SKM-1 (cell line): ENCODE results near the gene TMEM74B.

Experiments used
- DNase-seq: peaks from one replicate; lab custom pipeline; 2025; ENCODE audit not compliant: unreplicated experiment; lab: John Stamatoyannopoulos, UW

TMEM74B gene

DNA sequence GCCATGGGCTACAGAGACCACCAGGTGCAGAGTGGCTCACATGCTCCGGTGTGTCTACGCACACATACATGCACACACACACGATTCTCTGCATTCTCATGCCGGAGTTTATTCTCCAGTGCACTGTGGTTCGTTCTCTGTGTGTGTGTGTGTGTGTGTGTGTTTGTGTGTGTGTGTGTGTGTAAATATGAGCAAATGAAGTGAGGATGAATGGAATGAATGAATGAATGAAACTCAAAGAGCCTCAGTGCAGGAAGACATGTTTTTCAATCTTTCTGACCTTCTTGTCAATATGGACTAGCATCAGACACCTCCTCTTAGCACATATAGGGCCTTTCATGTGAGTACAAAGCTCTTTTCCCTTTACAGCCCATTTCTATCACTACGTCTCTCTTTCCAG lies 1.6 kb downstream of the TMEM74B start:
- DNase-seq, result no peak

DNA sequence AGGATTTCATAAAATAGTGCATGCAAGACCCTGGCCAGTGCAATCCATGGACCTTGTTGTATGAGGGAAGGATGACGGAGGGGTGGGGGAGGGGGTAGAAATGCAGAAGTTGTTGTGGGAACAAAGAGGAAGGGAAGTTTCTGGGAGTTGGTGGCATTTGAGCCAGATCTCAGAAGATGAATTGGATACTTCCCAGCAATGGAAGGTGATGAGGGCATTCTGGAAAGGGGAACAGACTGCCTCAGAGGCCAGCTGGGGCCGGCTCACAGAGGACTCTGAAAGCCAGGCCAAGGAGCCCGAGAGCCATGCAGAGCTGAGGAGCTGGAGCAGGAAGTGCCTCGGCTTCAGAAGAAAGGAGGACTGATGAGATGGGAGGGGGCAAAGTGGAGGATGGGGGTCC lies 2.7 kb downstream of the TMEM74B start:
- no peak for DNase-seq

- no peak for DNase-seq
Observed at GRCh38 chr20:1180949-1181348, 3.8 kb downstream of the TMEM74B start.

- DNase-seq, result no peak
Observed at GRCh38 chr20:1178623-1179022, 6.2 kb downstream of the TMEM74B start.

DNA sequence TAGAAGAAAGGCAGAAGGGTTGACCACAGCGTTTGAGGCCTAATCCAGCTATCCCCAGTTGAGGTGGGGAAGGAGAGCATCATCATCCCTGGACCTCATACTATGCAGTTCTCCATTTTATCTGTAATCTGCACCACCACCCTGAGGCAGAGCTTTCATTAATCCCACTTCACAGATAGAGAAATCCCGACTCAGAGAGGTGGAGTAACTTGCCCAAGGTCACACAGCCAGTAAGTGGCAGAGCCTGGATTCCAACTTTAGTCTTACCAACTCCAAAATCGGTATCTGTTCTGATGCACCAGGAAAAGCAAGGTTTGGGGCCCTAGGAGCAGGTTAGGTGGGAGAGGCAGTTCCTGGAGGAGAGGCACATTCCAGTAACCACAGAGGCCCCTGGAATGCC lies 6.7 kb downstream of the TMEM74B start:
- DNase-seq, result no peak

DNA sequence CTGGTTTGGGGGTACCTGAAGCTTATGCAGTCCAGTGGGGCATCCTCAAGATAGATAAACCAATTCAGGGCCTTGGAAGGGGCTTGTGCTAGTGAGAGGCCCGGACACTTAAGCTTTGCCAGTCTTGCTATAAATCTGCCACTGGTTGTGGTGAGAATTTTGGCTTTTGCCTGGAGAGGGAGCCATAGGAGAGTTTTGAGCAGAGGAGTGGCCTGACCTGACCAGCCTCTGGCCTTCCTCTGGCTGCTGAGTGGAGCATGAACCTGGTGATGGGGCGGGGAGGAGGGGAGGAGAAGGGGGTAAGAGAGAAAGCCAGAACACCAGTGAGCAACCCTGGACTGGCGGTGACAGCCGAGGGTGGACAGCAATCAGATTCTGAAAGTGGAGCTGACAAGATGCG lies 7.1 kb downstream of the TMEM74B start:
- DNase-seq, result no peak

DNA sequence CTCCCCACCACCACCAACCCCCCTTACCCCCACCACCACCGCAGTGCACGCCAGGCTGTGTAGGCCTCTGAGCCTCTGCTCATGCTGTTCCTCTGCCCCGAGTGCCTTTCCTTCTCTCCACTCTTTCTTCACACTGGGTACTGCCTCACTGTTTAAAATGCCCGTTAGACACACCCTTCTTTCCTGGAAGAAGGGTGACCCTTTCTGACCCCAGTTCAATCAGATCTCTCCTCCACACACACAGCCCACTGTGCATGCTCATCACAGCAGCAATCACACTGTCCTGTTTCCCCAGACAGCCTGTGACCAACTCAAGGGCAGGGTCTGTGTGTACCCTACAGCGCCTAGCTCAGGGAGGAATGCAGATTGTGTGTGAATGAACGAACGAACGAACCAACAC lies 10.0 kb downstream of the TMEM74B start:
- no peak for DNase-seq

- DNase-seq, result no peak
Observed at GRCh38 chr20:1173698-1174097, 11.1 kb downstream of the TMEM74B start.

DNA sequence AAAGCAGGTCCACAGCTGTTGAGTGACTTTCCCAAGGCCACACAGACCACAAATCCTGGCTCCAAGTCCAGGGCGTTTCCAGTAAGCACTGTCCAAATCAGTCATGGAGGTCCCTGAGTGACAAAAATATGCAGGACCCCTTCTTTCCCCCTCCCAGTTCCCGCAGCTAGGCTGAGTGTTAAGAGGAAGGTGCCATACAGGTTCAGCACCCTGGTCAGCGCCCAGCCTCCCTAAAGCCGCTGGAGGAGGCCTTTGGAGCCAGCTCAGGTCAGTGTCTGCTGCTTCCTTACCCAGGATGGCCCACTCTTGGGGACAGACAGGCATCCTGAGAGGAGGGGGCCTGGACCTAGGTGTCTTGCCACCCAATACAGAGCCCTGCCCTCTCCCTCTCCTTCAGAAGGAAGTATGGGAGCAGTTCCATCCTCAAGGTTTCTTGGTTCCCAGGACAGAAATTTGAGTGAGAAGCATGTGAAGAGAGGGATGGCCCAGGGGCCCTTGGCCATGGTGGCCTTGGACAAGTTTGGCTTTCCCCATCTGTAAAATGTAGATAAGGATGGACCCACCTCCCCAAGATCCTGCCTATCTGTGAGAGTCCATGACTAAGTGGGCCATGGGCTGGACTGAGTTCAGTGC lies 13.2 kb downstream of the TMEM74B start:
- DNase-seq, result no peak

GRCh38 chr20:1169224-1169623 lies 15.6 kb downstream of the TMEM74B start:
- no peak for DNase-seq

GRCh38 chr20:1166948-1167720 lies 17.6 kb downstream of the TMEM74B start:
- DNase-seq, result no peak

- no peak for DNase-seq
Observed at GRCh38 chr20:1165941-1166340, 18.8 kb downstream of the TMEM74B start.

- no peak for DNase-seq
Observed at GRCh38 chr20:1165521-1165920, 19.3 kb downstream of the TMEM74B start.

DNA sequence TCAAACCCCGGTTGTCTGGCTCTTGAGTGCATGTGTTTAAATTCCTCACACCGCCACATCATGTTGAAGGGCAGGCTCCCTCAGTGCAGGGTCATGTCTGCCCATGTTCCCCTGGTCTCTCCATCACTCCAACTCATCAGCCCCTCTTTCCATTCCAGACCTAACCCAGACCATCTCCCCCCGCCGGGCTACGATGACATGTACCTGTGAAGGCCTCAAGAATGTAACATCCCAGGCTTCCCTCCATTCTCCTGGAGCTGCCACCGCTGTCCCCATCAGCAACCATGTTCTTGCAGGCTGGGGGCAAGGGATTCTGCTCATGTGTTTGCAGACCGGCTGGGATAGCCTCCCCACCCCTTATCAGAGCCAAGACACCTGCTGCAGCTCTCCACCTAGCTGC lies 19.9 kb downstream of the TMEM74B start:
- DNase-seq, result no peak

GRCh38 chr20:1163653-1164052 lies 21.1 kb downstream of the TMEM74B start:
- no peak for DNase-seq

DNA sequence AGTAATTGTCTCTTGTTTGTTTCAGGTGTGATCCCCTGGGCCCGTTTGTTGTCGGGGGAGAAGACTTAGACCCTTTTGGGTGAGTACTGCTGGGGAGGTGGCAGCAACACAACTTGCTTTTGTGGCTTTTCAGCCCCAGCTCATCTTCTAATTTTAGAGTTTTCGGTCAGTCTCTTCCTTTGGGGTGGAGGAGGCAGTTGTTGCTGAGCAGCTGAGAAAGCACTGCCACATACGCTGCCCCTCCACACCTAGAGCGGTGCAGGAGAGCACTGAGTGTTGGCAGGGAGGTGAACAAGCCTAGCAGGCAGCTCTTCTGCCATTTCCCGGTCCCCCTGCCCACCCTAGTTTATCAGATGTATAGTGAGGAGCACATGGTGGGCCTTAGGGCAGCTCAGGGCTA lies 21.7 kb downstream of the TMEM74B start:
- no peak for DNase-seq

DNA sequence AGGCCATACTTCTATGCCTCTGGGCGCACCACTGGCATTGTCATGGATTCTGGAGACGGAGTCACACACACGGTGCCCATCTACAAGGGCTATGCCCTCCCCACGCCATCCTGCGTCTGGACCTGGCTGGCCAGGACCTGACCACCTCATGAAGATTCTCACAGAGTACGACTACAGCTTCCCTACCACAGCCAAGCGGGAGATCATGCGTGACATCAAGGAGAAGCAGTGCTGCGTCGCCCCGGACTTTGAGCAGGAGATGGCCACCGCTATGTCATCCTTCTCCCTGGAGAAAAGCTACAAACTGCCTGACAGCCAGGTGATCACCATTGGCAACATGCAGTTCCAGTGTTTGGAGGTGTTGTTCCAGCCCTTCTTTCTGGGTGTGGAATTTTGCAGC lies 23.8 kb downstream of the TMEM74B start:
- no peak for DNase-seq

- no peak for DNase-seq
Observed at GRCh38 chr20:1160496-1160895, 24.3 kb downstream of the TMEM74B start.

DNA sequence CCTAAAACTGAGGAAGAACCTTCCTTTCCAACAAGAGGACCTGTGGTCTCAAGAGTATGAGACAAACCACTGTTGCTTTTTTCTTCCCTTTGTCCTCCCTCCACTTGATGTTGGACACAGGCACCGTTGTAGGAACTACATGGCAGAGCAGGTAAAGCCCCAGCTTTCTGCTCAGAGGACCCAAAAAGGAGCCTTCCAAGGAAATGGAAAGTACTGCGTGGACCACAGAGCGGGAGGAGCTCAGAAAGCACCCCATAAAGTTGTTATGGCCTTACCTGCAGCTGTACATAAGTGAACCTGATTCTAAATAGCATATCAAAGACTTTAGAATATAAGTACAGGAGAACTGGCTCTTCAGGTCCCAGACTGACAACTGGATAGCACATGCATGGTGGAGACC lies 29.4 kb downstream of the TMEM74B start:
- DNase-seq, result no peak

GRCh38 chr20:1154691-1155090 lies 30.1 kb downstream of the TMEM74B start:
- no peak for DNase-seq

GRCh38 chr20:1154226-1154625 lies 30.6 kb downstream of the TMEM74B start:
- DNase-seq, result no peak

DNA sequence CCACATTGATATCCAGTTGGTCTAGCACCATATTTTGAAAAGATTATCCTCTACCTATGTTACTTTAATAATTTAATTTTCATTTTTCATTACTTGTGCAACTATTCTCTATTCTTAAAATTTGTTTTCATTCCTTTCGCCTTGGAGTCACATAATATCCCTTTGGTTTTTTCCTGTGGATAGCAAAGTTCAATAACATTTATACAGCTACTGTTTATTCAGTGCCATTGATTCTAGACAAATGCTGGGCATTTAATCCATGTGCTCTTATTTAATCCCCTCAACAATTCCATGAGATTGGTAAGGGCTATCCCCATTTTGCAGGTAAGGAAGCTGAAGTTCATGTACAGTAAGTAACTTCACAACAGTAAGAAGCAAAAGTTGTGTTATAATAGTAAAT lies 33.8 kb downstream of the TMEM74B start:
- DNase-seq, result no peak

DNA sequence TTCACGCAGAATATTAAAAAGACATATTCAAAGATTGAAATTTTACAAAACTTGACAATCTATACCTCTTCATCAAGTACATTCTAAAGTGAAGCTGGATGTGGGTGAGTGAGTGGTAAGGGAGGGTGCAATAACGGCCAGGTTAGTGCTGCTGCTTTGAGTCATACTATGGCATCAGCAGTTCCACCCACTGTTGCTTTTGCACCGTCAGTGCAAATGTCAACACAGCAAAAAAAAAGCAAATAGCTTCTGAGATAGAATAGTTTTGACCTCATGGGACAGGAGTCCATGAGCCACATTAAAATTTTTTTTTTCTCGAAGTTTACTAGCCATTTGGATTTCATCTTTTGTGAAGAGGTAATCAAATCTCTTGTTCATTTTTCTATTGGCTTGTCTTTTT lies 34.6 kb downstream of the TMEM74B start:
- DNase-seq, result no peak
